Kidney capillary endothelial cell (primary cell): ENCODE results near the gene PACC1.

Source experiments
- DNase-seq: peaks from one replicate; pipeline ENCODE4 v3.0.0-alpha.2; 2018; ENCODE audit warnings: low spot score

The PACC1 gene

DNA sequence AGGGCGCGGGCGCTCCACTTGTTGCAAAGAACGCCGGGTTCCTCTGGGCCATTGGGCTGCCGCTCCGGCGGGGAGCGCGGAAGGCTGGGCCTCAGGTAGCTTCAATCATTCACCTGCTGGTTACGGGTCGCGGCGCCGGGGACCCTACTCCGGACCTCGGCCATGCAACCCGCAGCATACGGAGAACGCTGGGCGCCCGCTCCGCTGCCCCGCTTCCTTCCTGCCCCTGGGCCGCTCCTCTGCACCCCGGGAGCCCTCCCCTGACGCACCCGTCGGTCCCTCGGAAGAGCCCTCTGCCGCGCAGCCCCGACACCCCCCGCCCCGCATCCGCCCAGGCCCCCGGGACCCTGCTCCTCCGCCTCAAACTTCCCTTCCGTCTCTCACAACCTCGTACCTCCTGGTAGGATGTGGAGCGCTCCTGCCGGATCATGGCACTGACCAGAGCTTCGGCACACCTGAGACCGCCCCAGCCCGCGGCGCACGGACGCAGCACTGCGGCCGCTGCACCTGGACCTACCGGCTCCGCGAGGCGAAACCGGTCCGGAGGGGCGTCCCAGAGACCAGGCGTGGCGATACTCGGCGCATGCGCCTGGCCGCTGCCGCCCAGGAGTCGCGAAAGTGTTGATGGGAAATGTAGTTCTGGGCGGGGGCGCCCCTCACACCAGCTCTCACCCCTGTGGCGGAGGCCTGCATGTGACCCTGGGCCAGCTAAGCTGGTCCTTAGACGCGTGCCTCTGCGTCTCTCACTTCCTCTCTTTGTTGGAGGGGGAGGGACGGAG, at the start of gene PACC1:
TSS of gene PACC1 (minus strand) at position 559 of the 779 bp plus-strand sequence. CDS start at position 430, 129 bp downstream.
- peak; percentile 89 for DNase-seq

DNA sequence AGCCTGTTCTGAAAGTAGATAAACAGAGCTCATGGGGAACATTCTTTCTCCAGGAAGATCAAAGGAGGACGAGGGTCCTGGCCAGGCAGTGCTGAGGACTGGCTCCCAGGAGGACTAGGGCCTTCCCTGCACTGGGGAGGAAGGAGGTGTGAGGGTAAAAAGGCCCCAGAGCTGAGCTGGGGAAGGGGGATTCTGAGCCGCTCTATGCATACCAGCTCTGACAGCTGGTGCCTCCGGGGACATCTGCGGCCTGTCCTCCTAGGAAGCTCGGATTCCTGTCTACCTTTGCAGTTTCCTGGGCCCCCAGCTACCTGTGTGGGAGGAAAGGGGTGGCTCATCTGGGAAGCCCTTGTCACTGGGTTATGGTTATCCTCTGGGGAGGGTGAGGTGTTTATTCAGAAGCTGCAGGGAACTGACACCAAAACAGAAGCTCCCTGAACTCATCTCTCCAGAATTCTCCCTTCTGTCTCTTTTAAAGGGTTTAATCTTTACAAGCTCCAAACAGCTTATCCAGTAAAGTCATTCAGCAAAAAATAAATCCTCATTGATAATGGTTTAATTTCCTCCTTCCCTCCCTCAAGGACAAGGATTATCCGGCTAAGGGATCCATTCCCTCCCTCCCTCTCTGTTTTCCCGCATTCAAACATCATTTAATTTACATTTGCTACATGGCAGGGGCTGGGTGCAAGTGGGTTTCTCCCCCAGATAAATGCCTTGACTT, 49.0 kb upstream of the PACC1 start:
- no peak for DNase-seq

DNA sequence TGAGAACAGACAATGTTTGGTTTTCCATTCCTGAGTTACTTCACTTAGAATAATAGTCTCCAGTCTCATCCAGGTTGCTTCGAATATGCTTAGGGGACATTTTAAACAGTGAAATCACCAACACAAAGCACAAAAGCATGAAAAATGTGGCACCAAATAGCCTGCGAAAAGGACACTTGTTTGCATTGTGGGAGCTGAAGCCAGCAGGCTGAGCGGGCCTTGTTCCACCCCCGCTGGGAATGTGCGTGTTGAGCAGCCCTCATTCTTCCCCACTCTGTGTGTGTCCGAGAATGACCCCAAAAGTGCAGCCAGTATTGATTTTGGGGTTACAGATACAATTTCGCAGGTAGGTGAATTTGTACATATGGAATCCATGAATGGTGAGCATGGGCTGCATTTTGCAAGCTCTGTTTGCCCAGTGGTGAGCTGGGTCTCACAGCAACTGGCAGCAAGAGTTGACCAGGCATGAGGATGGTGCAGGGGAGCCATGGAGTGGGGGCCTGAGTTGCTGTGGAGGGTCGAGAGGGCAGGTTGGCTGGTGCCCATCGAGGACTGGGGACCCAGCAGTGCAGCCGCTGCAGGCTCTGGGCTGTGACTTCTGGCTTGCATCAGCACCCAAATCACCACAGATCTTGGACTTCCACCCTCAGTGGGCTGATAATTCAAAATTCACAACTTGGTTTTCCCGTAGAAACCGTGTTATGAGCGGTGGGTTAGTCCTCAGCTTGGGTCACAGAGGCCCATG, 47.4 kb upstream of the PACC1 start:
- DNase-seq: no peak

DNA sequence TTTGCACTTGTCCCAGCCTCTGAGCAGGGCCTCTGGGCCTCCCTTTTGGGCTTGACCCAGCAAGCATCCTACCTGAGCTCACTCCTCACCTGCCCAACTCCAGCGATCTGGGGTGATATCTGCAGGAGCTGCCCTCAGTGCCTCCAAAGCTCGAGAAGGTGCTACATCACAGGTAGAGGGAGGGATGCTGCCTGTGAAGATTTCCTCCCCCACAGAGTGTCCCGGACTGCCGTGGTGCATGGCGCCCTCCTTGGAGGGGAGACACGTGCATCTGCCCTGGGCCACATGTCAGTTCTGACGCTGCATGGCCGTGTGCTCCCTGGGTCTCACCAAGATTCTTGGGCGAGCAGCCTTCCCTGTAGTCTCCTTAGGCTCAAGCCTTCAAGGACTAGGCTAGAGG, 45.7 kb upstream of the PACC1 start:
- no peak for DNase-seq

DNA sequence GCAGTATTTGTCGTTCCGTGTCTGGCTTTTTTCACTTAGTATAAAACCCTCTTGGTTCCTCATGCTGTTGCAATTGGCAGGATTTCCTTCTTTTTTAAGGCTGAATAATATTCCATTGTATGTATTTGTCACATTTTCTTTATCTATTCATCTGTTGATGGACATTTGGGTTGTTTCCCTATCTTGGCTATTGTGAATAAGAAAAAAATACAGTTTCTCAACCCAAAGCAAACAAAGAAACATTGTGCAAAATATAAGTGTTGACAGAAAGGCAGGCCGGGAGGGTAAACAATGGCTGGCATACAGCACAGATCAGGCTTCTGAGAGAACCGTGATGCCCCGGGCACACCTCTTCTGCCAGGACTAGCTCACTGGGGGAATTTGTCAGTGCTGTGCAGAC, 45.0 kb upstream of the PACC1 start:
- no peak for DNase-seq

DNA sequence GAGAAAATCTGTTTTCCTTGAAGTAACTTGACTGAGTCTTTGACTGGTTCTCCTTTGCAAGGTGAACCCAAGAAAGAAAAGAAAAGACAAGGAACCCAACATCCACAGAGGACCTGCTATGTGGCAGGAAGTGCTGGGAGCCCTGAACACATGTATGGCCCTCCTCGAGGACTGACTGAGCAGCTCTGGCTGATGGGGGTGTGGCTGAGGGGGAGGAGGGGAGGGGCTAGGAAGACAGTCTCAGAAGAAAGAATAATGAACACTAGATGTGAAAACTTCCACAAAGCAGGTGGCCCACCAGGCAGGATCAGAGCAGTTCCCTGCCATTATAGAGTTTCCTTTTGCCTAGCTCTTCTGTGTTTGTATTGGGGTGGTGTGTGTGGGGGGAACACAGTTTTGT, 44.1 kb upstream of the PACC1 start:
- DNase-seq: no peak

DNA sequence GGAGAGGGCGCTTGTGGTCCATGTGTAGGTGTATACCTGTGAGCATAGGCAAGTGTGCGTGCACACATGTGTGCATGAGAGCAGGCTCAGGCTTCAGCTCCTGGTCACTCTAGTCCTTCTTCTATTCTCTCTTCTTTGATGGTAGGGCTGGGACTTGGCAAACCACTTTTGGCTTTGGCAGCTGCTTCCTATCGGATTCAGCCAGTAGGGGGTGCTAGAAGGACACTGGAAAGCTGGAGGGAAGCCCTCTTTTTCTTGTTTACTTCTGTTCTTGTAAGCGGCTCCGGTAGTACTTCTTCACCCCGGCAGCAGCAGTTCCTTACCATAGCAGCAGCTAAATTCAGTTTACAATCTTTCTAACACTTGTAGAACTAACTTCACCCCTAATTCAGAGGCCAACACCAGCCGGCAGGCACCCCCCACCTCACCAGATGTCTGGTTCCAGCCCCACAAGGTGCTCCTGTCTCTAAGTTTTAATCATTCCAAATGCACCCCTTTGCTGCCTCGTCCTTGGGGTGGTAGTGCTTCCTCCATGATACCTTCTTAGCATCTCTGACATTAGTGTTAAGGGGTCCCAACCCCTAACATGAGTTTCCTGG, 43.2 kb upstream of the PACC1 start:
- peak; percentile 33 for DNase-seq

DNA sequence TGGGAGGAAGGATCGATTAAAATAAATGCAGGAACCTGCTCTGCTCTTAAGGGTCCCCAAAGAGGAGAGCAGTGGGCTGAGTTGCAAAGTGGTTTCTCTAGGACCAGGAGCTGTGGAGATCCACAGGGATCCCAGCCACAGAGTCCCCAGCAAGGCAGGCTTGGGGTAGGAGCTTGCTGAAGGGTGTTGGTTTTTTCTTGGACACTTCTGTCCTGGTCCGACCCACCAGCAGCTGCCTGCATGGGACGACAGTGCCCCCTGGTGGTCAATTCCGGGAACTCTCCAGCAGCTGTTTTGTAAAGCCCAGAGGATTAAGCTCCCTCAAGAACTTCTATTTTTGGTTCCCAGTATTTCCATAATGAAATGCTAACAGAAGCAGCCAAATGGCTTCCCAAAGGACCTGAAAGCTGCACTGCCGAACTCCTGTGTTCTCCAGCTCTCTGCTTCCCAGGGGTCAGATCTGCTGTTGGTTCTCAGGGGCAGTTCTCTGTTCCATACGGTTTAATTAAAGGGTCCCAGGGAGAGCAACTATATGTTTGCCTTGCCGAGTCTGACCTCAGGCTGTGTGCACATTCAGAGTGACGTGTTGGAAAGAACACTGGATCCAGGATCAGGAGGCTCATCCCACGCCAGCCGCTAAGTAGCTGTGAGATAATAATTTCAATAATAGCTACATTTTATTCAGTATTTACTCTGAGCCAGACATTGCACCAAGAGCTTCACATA, 41.3 kb upstream of the PACC1 start:
- peak; percentile 68 for DNase-seq

DNA sequence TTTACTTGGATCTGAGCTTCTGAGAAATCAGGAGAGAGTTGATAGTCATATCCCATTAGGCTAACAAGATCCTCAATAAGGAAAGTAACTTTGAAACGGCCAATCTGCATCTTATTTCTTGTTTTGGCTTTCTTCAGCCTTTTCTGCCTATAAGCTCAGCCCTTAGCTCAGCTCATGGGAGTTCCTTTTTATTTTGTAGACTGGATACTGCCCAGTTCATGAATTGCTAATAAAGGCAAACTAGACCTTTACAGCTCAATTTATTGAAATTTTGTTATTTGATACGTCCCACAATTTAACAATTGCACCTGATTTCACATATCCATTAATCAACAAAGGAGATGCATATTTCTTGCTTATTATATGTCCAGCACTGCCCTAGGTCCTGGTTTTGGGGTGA, 40.7 kb upstream of the PACC1 start:
- no peak for DNase-seq

DNA sequence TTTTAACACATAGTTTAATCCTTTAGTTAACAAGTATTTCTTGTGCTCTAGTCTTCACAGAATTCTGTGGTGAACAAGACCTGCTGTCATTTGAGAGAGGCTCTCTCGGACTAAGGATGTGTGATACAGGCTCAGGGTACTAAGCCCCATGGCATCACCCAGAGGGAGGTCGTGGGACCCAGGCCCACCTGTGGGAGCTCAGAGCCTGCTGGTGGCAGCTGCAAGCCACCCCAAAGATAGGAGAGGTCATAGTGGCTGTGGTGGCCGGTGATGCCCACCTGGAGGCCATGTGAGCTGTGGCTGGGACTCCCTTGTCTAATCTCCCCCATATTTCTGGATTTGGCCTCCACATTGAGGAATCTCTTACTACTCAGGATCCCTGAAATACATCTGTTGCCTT, 40.1 kb upstream of the PACC1 start:
- no peak for DNase-seq

DNA sequence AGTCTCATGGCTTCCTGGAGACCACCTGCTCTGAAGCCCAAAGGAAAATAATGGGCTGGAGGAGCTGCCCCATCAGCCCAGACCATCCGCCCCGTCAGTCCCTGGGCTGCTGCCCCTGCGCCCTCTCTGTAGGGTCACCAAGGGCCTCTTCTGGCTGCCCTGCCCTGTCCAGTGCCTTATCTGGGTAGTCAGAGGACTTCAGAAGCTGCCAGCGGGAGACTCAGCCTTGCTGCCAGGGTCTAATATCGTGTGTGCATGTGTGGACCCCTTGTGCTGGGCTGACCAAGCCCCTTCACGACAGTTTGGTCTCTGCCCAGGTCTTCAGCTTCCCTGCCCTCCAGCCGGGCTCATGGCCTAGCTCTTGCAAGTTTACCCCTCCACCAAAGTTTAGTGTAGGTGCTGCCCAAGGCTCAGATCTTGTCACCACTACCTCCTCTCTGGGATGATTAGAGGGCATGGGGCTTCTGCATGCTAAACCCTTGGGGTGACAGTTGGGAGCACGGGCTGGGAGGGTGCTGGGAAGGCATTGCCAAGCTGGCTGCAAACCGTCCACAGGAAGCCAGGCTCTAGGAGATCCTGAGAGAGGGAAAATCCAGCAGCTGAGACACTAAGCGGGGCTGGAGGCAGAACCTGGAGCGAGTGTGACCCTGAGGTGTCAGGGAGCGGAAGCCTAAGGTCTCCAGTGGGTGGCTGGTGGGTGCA, 38.6 kb upstream of the PACC1 start:
- DNase-seq: no peak

DNA sequence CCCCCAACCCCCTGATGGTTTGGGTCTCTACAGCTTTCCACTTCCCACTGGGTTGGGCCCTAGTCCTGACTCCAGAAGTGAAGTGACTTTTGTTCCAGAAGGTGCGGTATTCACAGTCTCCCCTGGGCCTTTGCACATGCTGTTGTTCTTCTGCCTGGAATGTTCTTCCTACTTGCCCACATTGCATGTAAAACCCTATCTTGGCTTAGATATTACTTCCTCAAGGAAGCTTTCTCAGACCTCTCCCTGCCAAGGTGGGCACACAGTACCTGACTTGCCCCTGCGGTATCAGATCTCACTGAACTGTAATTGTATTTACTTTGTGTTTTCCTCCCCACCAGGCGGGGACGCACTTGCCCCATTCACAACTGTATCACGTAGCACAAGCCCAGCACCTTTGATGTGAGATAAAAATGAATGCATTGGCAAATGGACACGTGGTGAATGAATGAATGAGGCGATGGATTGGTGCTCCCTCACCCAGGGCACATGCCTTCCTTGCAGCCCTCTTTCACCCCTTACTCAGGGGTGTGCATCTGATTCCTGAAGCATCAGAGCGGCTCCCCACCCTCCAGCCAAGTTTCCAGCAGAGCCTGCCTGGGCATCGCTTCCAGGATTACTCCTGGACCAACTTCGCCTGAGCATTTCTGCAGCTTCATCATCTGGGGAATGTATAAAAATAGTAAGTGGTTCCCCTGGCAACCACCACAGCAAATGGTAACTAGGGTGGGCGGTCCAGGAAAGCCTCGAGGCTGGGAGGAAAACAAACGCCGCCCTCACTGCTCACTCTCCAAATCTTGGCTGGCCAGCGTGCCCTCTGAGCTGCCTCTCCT, 37.9 kb upstream of the PACC1 start:
- no peak for DNase-seq

DNA sequence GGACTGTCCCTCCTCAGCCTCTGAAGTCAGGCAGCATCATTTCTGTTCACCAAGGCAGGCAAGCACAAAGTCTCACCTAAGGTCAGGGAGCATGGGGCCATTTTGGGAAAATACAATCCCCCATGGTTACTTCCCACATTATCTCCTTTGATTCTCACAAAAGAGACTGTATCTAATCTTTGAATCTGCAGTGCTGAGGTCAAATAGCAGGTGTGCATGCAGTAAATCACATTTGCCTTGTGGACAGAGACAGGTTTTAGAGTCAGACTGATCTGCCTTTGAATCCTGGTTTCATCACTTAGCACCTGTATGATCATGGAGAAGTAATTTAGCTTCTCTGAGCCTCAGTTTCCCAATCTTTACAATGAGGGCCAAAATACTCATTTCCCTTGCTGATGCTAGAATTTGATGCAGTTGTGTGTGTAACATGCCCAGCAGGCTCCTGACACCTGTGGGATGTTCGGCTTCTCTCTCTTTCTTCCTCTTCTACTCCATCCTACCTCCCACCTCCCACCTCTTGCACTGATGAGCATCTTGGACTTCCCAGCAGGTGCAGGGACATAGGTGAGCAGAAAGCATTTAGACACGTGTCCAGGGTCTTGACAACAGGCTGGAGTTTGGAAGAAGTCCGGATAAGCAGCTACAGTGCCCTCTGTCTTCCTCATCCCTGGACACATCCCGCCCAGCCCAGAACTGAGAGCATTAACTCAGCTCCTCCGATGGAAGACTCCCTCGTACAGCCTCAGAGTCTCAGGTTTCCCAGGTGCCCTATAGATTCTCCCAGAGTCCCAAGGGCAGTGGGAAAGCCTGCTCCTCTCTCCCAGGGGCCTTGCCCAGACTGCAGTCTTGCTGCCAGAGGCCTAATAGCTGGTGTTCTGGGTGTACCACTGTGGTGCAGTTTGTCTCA, 37.0 kb upstream of the PACC1 start:
- no peak for DNase-seq

DNA sequence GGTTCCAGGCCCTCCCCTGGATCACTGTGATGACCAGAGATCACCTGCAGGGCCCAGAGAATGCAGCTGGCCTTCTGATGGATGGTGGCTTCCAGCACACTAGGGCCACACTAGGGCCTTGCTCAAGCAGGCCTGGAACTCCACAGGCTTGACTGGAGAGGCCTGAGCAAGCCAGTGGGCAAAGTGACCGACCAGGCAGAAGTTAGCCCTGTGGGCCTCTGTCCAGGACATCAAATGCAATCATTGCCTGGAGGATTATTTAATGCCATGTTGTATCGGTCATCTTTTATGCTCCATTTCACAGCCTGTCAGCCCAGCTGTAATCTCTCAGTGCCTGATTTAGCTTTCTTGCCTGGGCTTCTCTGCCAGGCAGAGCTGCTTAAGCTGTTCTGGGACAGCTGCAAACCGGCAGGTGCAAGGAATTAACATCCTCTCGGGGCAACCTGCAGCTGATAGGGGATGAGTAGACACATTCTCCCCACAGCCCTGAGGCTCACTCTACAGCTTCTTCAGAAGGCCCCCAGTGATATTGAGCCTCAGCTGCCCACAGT, 35.7 kb upstream of the PACC1 start:
- no peak for DNase-seq

DNA sequence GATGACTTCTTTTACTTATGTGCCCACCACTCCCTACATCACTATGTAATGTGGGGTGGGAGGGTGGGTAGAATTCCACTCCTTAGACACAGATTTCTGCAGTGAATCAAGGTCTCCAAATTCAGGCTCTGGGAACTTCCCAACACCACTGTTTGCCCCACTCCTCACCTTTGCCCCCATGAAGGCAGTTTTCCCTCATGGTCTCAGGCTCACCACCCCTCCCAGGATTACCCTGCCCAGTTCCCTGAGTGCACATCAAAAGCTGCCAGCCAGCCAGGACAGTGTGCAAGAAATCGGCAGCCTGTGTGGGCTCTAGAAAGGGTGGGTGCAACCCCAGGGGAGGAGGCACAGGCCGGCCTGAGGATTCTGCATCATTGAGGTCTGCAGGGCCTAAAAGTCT, 32.8 kb upstream of the PACC1 start:
- DNase-seq: no peak

DNA sequence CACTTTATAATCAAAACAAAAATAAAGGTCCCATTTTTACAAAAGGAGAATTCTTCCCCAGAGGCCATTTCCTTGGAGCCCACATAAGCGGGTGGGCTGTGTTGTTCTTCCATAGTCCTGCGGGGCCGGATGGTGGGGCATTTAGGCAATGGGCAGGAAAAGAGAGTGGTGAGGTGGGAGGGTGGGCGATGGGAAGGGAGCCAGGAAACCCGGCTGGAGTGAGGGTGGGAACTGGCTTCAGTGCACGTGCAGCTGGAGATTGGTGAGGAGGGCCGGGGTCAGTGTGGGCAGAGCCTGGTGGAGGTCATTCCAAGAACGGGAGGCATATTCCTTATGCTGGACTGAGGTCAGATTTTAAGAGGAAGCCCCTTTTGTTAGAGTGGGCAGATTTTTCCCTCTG, 31.6 kb upstream of the PACC1 start:
- DNase-seq: no peak

DNA sequence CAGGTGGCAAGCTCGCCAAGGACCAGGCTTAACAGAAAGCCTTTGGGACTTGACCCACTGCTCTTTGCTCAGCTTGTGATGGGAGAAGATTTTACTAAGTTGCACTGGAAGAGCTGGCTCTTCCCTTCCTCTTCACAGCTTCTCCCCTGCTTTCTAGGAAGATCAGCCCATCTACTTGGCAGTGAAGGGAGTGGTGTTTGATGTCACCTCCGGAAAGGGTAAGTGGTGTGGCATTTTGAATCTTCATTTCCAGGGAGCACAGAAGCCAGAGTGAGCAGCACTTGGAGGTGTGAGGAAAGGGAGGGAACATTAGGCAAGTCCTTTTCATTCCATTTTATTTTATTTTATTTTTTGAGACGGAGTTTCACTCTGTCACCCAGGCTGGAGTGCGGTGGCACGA, 27.7 kb upstream of the PACC1 start:
- DNase-seq: no peak

DNA sequence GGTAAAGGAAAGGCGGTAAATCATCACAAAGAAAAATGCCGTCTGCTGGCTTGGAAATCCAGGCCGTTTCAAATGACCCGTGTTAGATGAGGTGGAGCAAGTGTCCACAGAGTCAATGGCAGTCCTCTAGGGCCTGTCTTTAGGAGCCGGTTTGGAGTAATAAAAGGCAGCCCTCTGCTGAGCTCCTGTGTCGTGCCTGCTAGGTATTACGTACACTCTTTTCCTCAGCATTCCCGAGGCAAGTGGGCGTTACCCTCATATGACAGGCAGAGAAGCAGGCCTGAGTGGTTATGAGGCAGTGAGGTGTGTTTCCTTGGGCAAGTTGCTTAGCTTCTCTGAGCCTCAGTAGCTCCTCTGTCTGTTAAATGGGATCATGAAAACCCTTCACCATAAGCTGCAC, 25.7 kb upstream of the PACC1 start:
- no peak for DNase-seq

DNA sequence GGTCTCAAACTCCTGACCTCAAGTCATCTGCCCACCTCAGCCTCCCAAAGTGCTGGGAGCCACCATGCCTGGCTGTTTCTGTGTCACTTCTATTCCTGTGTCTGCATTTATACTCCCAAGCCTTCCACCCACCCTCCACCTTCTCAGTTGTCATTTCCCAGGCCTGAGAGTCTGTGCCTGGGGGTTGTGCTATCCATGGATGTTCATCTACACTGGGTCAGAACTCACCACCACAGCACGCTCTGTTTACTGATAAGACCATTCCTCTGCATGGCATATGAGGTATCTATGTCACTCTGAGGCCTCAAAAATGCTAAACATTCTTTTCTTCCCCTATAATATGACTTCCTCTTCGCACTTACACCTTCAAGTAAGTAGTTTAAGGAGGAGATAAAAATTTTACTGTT, 24.1 kb upstream of the PACC1 start:
- DNase-seq: no peak
